Mesendoderm (in vitro differentiated cells): ENCODE measurements around the gene NPR3.
A peak's percentile ranks its signal among the peaks of the same experiment; 100 is the strongest.

Source experiments
- DNase-seq: peaks from one replicate; pipeline ENCODE4 v3.0.0; 2013
- H2AK5ac ChIP-seq: 2 replicates; pipeline ENCODE4 v1.6.1; 2013; ENCODE audit warnings: low read length, inconsistent platforms
- H2BK120ac ChIP-seq: 2 replicates; pipeline ENCODE4 v1.6.1; 2013; ENCODE audit warnings: low read depth, mild to moderate bottlenecking, low read length, moderate library complexity, mixed read lengths
- H2BK15ac ChIP-seq: replicated peaks from 2 replicates; pipeline ENCODE4 v1.6.1; 2013; ENCODE audit warnings: low read depth, mild to moderate bottlenecking, moderate library complexity
- H2BK5ac ChIP-seq: 2 replicates; pipeline ENCODE4 v1.6.1; 2013; ENCODE audit warnings: low read length, inconsistent platforms
- H3K18ac ChIP-seq: 2 replicates; pipeline ENCODE4 v1.6.1; 2013; ENCODE audit warnings: mild to moderate bottlenecking, low read length, mixed read lengths
- H3K23ac ChIP-seq: one replicate; pipeline ENCODE4 v1.6.1; 2013; ENCODE audit warnings: low read length
- H3K27ac ChIP-seq: 2 replicates; pipeline ENCODE4 v1.5.1; 2013; ENCODE audit warnings: low read depth, mild to moderate bottlenecking, inconsistent platforms, low read length, moderate library complexity
- H3K27me3 ChIP-seq: 2 replicates; pipeline ENCODE4 v1.6.1; 2013; ENCODE audit warnings: low read length, control low read depth, mild to moderate bottlenecking, inconsistent platforms; ENCODE audit not compliant: insufficient read depth, poor library complexity
- H3K36me3 ChIP-seq: 2 replicates; pipeline ENCODE4 v1.6.1; 2013; ENCODE audit warnings: low read length, inconsistent platforms; ENCODE audit not compliant: control insufficient read depth, insufficient read depth
- H3K4ac ChIP-seq: one replicate; pipeline ENCODE4 v1.6.1; 2013; ENCODE audit warnings: low read depth, mild to moderate bottlenecking, low read length, moderate library complexity
- H3K4me1 ChIP-seq: 2 replicates; pipeline ENCODE4 v1.6.1; 2013; ENCODE audit warnings: low read depth, low read length, inconsistent platforms; ENCODE audit not compliant: control insufficient read depth
- H3K4me2 ChIP-seq: 2 replicates; pipeline ENCODE4 v1.6.1; 2013; ENCODE audit warnings: low read length
- H3K4me3 ChIP-seq: 2 replicates; pipeline ENCODE4 v1.5.1; 2013; ENCODE audit warnings: mild to moderate bottlenecking, low read length
- H3K56ac ChIP-seq: one replicate; pipeline ENCODE4 v1.6.1; 2013; ENCODE audit warnings: low read length
- H3K79me1 ChIP-seq: 2 replicates; pipeline ENCODE4 v1.6.1; 2013; ENCODE audit warnings: low read length, inconsistent platforms
- H3K79me2 ChIP-seq: 2 replicates; pipeline ENCODE4 v1.6.1; 2013; ENCODE audit warnings: mild to moderate bottlenecking, low read length; ENCODE audit not compliant: control insufficient read depth, insufficient read depth
- H3K9ac ChIP-seq: 2 replicates; pipeline ENCODE4 v1.6.1; 2013; ENCODE audit warnings: low read length, inconsistent platforms
- H4K5ac ChIP-seq: one replicate; pipeline ENCODE4 v1.6.1; 2013; ENCODE audit warnings: low read length
- H4K8ac ChIP-seq: one replicate; pipeline ENCODE4 v1.6.1; 2013; ENCODE audit warnings: low read depth, mild to moderate bottlenecking, control low read depth, low read length, moderate library complexity
- WGBS: extraction: QIAGEN DNeasy Blood & Tissue Kit; methylation state at CpG from one replicate; pipeline ENCODE4 v1.1.7; 2013; ENCODE audit warnings: low lambda C conversion rate, missing lambda C conversion rate; ENCODE audit not compliant: insufficient coverage; ENCODE audit errors: extremely low coverage; 5-methylcytosine and 5-hydroxymethylcytosine counted together

NPR3 gene

DNA sequence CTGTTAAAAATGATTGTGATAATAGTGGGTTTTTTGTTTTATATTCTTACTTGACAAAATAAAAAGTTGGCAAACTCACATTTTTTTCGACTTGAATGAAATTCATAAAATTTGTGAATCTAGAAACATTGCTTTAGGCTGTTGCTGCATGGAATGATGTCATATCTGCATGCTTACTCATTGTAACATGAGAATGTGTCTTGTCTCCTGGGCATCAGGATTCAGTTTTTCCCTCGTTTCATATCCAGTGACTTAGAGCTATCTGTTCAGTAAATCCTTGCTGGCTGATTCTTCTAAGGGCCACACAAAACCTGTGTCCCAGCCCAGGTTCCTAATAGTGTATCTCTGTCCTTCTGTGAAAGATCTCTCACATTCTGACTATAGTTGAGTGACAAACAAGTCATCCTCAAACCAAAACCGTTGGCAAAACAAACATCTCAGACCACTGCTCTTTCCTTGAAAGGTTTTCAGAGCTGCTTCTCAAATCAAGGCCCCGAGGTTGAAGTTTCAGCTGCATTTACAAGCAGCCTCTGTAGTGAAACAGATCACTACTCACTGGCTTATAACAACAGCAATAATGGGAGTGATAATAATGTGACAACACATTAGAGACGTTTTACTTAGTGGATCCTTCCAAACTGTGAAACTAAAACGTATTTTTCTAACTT is 95.0 kb downstream of the NPR3 start:
- peak overlapping the region; percentile 75 for H3K18ac ChIP-seq
- H4K5ac ChIP-seq = no peak overlapping the region
- no peaks in the 10 kb centered on the region for H3K79me2 ChIP-seq
- H3K27ac ChIP-seq = no peak overlapping the region
- no CpG with 5 or more reads among the region's 6 CpGs for WGBS
- no peak overlapping the region for H3K4me3 ChIP-seq
- no peak overlapping the region for H4K8ac ChIP-seq
- no peak overlapping the region for H3K23ac ChIP-seq
- no peaks in the 10 kb centered on the region for H3K36me3 ChIP-seq
- H3K27me3 ChIP-seq = no peaks in the 10 kb centered on the region
- H3K4me1 ChIP-seq = no peaks in the 10 kb centered on the region
- peak; percentile 23 for DNase-seq
- H3K4me2 ChIP-seq = no peak overlapping the region
- no peak overlapping the region for H2BK120ac ChIP-seq
- H2BK5ac ChIP-seq = no peak overlapping the region
- H2AK5ac ChIP-seq = no peak overlapping the region
- H3K79me1 ChIP-seq = no peaks in the 10 kb centered on the region
- H3K9ac ChIP-seq = no peak overlapping the region
- H3K4ac ChIP-seq = no peak overlapping the region
- no peak overlapping the region for H3K56ac ChIP-seq
- no peak overlapping the region for H2BK15ac ChIP-seq

DNA sequence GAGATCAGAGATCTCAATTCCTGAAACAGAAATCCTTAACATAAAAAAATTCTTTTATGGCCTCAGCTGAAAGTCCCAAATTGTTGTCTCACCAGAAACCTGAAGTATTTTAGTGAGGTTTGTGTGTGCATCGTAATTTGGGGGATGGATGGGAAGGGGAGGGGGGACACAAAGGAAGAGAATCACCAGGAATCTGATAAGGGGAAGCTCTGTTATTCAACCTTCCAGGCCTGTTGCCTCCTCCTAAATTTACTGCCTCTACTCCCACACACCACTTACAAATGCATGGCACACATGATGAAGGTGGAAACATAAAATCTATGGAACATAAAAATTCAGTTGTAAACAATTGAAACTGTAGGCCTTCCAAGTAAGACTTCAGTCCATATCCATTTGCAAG is 97.7 kb downstream of the NPR3 start:
- Histone ChIP-seq H3K23ac (no peak overlapping the region), H3K18ac (no peak overlapping the region), H3K36me3 (no peaks in the 10 kb centered on the region), H3K4ac (no peak overlapping the region), H3K27me3 (no peaks in the 10 kb centered on the region), H3K79me2 (no peaks in the 10 kb centered on the region), H3K27ac (no peak overlapping the region), H3K4me3 (no peak overlapping the region), H4K5ac (no peak overlapping the region), H4K8ac (no peak overlapping the region), H3K4me1 (no peaks in the 10 kb centered on the region), H3K9ac (no peak overlapping the region), H3K56ac (no peak overlapping the region), H3K79me1 (no peaks in the 10 kb centered on the region), H2BK120ac (no peak overlapping the region), H2BK5ac (no peak overlapping the region), H2AK5ac (no peak overlapping the region), H2BK15ac (no peak overlapping the region), H3K4me2 (no peak overlapping the region)
- WGBS = no CpG with 5 or more reads among the region's 1 CpG
- no peak for DNase-seq

DNA sequence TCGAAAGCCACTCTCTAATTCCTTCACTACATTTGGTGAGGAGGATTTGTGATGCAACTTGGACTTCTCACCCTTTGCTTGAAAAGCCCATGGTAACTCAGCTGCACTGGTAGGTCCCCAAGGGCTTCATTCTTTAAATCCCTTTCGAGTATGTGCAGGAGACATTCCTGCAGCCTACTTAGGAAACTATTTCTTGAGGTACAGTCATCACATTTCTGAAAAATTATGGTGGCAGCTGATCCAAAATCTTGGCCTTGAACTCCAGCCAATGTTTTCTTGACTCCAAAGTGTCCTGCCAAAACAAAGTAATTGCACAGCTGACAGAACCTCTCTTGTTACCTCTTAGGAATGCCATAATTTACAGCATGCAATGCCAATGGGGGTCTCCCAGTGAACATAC is 99.7 kb downstream of the NPR3 start:
- no peak overlapping the region for H2AK5ac ChIP-seq
- no CpG with 5 or more reads among the region's 2 CpGs for whole genome bisulfite sequencing
- DNase-seq = no peak
- no peak overlapping the region for H3K4me3 ChIP-seq
- no peaks in the 10 kb centered on the region for H3K27me3 ChIP-seq
- no peak overlapping the region for H2BK120ac ChIP-seq
- H3K18ac ChIP-seq = no peak overlapping the region
- no peaks in the 10 kb centered on the region for H3K79me1 ChIP-seq
- no peak overlapping the region for H3K9ac ChIP-seq
- H4K8ac ChIP-seq = no peak overlapping the region
- H3K79me2 ChIP-seq = no peaks in the 10 kb centered on the region
- no peak overlapping the region for H4K5ac ChIP-seq
- no peak overlapping the region for H3K56ac ChIP-seq
- H3K4ac ChIP-seq = no peak overlapping the region
- no peaks in the 10 kb centered on the region for H3K36me3 ChIP-seq
- H2BK5ac ChIP-seq = no peak overlapping the region
- no peaks in the 10 kb centered on the region for H3K4me1 ChIP-seq
- no peak overlapping the region for H3K4me2 ChIP-seq
- H3K27ac ChIP-seq = no peak overlapping the region
- no peak overlapping the region for H3K23ac ChIP-seq
- no peak overlapping the region for H2BK15ac ChIP-seq

DNA sequence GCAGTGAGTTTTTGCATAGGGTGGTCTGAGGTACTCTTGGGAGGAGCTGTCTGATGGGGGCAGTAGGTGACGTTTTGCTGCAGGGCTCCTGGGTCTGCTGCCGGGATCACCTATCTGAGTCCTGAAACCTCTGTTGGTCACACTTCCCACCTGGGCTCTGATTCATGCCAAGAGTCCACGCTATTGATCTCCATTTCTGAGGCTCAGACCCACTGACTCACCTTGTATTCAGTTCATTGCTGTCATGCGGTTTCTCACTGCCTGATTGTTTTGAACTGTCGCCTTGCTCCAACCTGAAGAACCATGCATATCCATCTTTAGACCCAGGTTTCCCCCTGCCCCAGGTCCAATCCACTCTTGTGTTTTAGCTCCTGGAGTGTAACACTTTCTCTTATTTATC is 101.3 kb downstream of the NPR3 start:
- H2BK5ac ChIP-seq = no peak overlapping the region
- no peak overlapping the region for H3K4me3 ChIP-seq
- no peak for DNase-seq
- no peaks in the 10 kb centered on the region for H3K27me3 ChIP-seq
- no peak overlapping the region for H3K9ac ChIP-seq
- no peaks in the 10 kb centered on the region for H3K36me3 ChIP-seq
- no peaks in the 10 kb centered on the region for H3K79me2 ChIP-seq
- no peak overlapping the region for H2AK5ac ChIP-seq
- H3K79me1 ChIP-seq = no peaks in the 10 kb centered on the region
- H4K5ac ChIP-seq = no peak overlapping the region
- H3K23ac ChIP-seq = no peak overlapping the region
- H2BK120ac ChIP-seq = no peak overlapping the region
- H4K8ac ChIP-seq = no peak overlapping the region
- WGBS = no CpG with 5 or more reads among the region's 5 CpGs
- no peak overlapping the region for H3K18ac ChIP-seq
- H3K4me1 ChIP-seq = no peaks in the 10 kb centered on the region
- H3K4ac ChIP-seq = no peak overlapping the region
- H3K56ac ChIP-seq = no peak overlapping the region
- H3K4me2 ChIP-seq = no peak overlapping the region
- H3K27ac ChIP-seq = no peak overlapping the region
- no peak overlapping the region for H2BK15ac ChIP-seq

DNA sequence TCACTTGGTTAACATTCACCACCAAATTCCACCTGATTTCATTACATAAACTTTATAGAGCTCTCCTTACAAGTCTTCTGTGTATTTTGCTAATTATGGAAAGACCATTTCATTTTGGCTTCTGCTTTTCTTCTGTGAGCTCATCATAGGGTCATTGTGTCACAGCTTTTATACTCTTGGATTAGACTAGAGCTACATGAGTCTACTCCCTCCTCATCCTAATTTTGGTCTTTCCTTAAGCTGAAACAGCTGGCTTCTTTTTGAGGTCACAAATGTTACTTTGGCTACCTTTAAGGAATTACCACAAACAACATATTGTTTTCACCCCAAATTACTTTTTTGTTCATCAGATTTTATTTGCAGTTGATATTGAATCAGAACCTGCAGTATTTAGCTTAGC is 103.0 kb downstream of the NPR3 start:
- H3K27ac ChIP-seq = no peak overlapping the region
- H3K79me2 ChIP-seq = no peaks in the 10 kb centered on the region
- H3K23ac ChIP-seq = no peak overlapping the region
- H3K9ac ChIP-seq = no peak overlapping the region
- no peak overlapping the region for H3K4me3 ChIP-seq
- H2AK5ac ChIP-seq = no peak overlapping the region
- no peak overlapping the region for H3K4me2 ChIP-seq
- no peak overlapping the region for H2BK15ac ChIP-seq
- no peak overlapping the region for H3K4ac ChIP-seq
- no peak for DNase-seq
- H3K27me3 ChIP-seq = no peaks in the 10 kb centered on the region
- H2BK5ac ChIP-seq = no peak overlapping the region
- H3K18ac ChIP-seq = no peak overlapping the region
- H2BK120ac ChIP-seq = no peak overlapping the region
- no peaks in the 10 kb centered on the region for H3K79me1 ChIP-seq
- H3K36me3 ChIP-seq = no peaks in the 10 kb centered on the region
- H3K56ac ChIP-seq = no peak overlapping the region
- H4K5ac ChIP-seq = no peak overlapping the region
- no peaks in the 10 kb centered on the region for H3K4me1 ChIP-seq
- H4K8ac ChIP-seq = no peak overlapping the region

DNA sequence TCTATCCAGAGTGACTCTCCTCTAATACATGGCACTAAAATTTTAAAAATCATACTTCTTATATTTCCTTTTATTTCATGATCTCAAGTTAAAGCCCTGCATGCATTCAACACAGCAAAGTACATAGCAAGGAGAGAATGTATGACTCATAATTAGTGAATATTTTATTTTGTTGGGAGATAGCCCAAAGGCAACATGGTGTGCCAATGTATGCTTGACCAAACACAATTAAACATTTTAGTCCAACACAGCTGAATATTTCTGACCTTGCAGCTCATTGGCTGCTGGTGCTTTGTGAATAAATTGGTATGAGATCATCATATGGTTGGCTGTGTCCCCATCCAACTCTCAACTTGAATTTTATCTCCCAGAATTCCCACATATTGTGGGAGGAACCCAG is 103.5 kb downstream of the NPR3 start:
- H3K36me3 ChIP-seq = no peaks in the 10 kb centered on the region
- H3K4ac ChIP-seq = no peak overlapping the region
- H3K27ac ChIP-seq = no peak overlapping the region
- no peak overlapping the region for H2BK120ac ChIP-seq
- no peak overlapping the region for H3K56ac ChIP-seq
- no peaks in the 10 kb centered on the region for H3K79me1 ChIP-seq
- H3K4me1 ChIP-seq = no peaks in the 10 kb centered on the region
- H3K27me3 ChIP-seq = no peaks in the 10 kb centered on the region
- no peak overlapping the region for H3K23ac ChIP-seq
- no peak for DNase-seq
- no peak overlapping the region for H3K18ac ChIP-seq
- H3K79me2 ChIP-seq = no peaks in the 10 kb centered on the region
- no peak overlapping the region for H2BK15ac ChIP-seq
- H4K5ac ChIP-seq = no peak overlapping the region
- no peak overlapping the region for H3K4me2 ChIP-seq
- H2AK5ac ChIP-seq = no peak overlapping the region
- H3K4me3 ChIP-seq = no peak overlapping the region
- no peak overlapping the region for H4K8ac ChIP-seq
- H3K9ac ChIP-seq = no peak overlapping the region
- no peak overlapping the region for H2BK5ac ChIP-seq
